ENCODE data around the gene HOTAIR. TPM values are rescaled to one million over a fixed set of nuclear protein-coding genes. Genes with fewer than 3 reads are reported as not detected.

The HOTAIR gene
- total RNA-seq, 1 donor from 2014 or later, result not detected

DNA sequence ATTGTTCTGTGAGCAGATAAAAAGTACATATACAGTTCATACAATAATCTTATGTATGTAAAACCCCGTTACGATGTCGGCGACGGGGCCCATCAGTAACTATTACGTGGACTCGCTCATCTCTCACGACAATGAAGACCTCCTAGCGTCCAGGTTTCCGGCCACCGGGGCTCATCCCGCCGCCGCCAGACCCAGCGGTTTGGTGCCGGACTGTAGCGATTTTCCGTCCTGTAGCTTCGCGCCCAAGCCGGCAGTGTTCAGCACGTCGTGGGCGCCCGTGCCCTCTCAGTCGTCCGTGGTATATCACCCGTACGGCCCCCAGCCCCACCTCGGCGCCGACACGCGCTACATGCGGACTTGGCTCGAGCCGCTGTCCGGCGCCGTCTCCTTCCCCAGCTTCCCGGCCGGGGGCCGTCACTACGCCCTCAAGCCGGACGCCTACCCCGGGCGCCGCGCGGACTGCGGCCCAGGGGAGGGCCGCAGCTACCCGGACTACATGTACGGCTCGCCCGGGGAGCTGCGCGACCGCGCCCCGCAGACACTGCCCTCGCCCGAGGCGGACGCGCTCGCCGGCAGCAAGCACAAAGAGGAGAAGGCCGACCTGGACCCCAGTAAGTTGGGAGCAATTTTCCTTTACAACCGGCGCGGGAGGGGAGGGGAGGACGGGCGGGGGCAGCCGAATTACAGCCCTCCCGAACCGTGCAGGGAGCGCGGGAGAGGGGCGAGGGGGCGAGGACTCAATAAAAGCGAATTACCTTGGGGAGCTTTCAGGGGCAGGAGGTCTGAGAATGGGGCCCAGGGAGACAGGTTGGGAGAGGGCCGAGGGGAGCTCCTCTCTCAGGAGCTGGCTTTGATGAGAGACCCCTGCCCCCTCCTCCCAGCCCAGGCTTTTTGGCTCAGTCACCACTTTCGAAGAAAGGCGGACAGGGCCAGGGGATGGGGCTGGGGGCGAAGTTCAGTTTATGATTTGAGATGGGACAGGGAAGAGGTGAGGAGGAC is 25.7 kb upstream of the HOTAIR start, which contains the start of gene HOXC9:
Gene HOXC9, plus strand, starts transcription at position 46 of the 999 bp plus-strand sequence. Its CDS starts 28 bp downstream, at position 74.
- ATAC-seq (no peak), DNase-seq (ENCODE audit: low spot score) (no peak)

DNA sequence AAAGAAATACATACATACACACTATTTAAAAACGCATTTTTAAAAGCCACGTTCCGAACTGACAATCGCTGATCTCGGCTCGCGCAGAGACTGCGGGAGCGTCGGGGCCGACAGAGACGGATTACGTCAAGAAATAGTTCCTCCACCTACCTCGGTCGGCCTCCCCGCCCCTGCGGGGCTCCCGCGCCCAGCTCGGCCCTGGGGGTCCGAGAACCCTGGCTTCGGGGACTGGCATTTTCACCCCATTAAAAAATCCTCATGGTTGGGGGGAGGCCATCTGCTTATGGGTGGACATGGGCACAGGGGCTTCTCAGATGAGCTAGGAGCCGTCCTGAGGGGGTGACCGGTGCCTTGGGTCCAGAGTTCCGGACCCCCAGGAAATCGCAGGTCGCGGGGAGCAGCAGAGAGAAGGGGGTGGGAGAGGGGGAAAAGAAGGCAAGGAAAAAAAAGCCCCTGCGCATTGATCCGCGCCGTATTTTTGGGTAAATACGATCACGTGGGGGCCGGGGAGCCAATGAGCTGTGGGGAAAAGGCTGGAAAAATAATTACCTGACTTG is 24.9 kb upstream of the HOTAIR start:
- DNase-seq (ENCODE audit: low spot score) (no peak), ATAC-seq (no peak)

DNA sequence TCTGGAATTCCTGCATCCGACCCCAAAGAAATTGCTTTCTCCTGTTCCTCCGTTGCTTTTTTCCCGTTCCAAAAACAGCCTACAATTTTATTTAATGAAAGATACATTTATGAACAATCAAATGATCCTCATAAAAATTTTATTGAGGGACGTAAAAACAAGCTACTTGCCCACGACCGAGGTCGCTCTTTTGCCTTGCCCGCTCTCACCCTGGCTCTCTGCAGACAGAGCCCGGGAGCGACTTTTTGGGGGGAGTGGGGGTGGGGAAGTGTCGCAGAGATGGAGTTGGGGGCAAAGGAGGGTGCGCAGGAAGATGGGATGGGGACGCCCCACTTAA is 24.1 kb upstream of the HOTAIR start:
- no peak for DNase-seq (ENCODE audit: low spot score)
- ATAC-seq, result no peak

DNA sequence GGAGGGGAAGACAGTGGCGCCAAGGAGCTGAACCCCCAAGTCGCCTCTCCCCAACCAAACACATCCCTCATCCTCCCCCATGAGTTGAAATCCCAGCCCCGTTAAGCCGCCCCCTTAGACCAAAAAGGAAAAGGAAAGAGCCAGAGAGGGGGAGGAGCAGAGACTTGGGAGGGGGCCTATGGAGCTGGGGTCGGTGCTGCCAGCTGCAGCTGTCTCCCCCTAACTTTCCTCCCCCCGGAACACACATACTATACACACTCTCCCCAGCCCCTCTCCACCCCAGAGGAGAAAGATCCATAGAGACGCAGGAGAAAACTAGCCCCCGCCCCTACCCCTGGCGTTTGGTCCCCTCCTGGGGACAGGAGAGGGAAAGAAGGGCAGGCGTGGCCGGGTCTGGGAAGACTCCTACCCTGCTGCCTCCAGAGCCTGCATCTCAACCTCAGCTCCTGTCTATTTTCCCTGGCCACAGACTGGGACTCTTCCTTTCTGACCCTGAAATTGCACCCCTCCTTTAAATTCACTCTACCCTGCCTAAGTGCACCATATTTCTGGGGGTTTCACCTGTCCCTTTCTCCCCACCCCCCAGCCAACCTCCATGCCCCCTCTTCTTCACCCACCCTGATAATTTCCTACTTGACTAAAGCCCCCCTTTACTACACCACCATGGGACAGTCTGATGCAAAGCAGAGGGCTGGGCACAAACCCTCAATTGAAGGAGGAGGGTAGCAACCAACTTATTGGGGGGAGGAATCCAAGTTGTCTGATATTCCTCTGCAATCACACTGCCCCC is 23.6 kb upstream of the HOTAIR start:
- DNase-seq (ENCODE audit: low spot score) (no peak), ATAC-seq (no peak)

DNA sequence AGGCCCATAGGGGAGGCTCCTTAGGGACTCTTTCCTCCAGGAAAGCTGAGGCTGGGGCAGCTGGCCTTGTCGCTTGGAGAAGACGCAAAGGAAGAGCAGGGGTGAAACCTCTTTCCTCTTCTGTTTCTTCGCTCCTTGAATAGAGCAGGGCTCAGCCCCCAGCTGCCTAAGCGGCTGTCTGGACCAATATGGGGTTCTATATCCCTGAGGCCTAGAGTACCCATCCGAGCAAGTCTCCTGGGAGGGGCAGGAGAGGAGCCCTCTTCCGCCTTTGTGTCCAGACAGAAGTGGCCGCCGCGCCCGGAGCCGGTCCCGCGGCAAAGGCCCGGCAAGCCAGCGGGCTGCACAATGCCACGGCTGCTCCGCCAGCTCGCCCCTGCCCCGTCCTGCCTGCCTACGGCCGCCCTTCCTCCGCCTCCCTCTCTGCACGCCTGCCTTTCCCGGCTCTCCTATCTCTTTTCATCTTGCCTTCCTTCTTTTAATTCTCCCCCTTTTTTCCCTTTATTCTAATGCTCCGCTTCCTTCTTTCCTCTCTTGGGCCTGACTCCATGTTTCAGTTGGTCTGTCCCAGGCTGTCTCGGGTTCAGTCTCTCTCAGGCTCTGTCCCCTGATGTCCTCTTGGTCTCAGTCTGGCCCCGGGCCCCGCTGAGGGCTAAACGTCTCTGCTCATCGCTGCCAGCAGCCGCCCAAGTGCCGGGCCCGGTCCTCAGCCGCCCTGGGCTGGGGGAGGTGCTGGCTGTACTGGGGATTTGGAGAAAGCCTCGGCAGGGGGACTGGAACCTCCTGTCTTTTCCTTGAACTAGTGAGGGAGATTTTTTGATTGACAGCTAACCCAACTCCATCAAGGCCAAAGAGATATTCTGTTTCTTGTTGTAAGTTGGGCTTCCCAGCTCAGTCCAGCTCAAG is 22.7 kb upstream of the HOTAIR start:
- no peak for DNase-seq (ENCODE audit: low spot score)
- no peak for ATAC-seq

DNA sequence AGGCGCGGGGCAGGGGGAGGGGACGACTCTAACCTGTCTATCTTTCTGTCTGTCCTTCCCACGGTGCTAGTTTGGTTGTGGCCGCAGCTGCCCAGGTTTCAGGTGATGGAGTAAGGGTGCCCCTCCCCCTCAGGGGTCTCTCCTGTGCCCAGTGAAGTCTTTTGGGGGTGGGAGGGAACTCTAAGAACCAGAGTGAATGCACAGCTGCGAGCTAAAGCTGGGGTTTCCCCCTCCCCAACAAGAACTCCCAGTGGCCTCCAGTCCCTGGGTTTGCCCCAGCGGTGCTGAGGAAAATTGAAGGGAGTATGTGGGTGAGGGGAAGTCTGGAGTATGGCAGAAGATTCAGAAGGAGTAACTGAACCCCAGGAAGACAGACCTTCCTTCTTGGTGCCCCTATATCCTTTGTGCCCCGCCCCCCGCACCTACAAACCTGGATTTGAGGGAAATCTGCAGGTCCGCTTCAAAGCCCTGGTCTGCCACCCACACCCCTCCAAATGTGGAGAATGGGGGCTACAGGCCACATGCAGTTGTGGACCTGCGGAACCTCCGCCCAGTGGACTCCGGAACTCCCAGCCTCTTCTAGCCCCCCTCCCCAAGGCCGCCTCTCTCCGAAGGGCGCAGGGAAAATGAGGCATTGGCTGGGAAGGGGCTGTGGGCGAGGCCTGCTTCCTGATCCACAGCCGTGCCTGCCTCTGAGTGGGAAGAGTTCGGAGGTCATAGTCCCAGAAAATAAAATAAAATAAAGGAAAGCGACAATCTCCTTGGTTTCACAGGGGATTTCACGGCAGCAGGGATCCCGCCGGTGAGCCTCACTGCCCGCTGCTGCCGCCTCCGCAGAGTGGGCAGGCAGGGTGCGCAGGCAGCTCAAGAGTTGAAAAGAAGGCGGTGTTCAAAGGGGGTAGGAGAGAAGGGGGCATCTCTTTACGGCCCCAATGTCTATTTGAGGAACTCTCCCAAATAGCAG is 21.8 kb upstream of the HOTAIR start:
- peak; percentile 9 for ATAC-seq
- no peak for DNase-seq (ENCODE audit: low spot score)

DNA sequence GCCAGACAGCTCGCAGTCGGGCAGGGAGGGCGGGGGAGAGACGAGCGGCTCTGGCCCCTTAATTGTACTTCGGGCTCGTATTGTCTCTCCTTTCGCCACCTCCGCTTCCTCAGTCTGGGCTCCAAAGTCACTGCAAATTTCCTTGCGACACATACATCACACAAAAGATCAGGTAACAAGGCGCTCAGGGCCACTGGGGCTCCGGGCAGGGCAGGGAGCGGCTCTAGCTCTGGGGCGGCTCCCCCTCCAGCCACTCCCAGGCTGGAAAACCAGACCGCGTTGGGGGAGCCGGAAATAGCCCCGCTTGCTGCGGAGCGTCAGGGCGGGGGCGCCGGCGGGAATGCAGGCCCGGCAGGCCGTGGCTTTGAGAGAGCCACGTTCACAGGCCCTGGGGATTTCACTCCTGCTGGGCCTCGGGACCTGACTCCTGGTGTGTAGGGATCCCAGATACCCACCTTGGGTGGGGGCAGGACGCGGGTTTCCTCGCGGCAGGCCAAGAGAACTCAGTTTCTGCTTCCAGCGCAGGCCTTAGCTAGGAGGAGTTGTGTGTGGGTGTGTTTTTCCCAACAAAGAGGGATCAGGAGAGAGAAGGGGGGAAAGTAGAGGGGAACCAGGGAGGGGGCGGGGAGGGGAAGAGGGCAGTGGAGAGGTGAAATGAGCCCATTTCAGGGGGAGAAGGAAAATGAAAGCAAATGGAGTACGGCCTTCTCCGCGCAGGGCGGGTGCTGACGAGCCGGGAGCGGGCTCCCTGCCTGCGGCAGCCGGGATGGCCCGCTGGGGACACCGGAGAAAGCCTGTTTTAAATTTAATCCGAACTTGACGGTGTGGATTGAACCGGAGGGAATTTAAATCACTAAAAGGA is 20.9 kb upstream of the HOTAIR start:
- no peak for DNase-seq (ENCODE audit: low spot score)
- peak; percentile 69 for ATAC-seq

DNA sequence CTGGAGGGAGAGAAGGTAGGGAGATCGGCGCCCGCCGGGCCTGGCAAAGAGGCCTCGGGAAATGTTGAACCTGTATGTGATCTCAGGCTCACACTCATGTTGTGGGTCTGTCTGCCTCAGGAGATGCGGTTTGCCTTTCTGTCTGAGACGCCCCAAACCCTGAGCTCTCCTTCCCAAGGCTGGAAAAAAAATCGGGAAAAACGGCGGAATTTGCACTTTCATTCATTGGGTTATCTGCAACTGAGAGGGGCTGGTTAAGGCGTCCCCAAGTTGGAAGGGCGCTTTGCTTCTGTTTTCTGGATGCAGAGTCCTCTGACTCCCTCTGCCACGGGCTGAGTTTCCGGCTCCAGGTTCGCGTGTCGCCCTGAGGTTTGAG is 20.2 kb upstream of the HOTAIR start:
- ATAC-seq, result peak; percentile 30
- DNase-seq (ENCODE audit: low spot score), result no peak

DNA sequence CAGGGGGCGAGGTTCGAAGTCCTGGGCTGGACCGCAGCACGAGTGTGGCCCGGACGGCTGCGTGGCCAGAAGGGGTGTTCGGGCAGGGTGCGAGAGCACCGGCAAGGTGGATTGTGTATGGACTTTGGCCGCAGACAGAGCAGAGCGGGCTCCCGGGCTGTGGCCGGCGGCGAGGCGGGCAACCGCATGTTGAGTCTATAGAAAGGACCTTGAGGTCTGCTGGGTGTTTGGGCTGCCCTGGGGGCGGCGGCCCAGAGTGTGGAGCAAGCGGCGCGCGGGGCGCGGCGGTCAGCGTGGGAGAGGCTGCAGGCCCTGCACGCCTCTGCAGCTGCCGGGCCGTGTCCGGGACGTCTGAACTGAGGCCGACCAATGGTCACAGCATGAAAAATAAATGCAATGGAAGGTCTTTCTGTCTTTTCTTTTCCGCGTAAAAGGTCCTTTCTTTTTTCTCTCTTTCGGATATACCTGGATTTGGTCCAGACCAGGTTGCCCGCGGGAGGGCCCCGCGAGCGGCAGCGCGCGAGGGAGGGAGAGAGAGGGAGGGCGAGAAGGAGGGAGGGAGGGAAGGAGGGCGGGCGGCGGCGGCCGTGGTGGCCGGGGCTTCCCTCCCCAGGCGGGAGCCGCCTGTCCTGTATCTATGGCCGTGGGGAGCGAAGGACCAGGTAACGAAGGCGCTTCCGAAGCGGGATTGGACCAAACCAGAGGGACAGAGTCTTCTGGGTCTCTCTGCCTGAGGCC is 19.7 kb upstream of the HOTAIR start:
- ATAC-seq, result peak; percentile 14
- DNase-seq (ENCODE audit: low spot score), result no peak

DNA sequence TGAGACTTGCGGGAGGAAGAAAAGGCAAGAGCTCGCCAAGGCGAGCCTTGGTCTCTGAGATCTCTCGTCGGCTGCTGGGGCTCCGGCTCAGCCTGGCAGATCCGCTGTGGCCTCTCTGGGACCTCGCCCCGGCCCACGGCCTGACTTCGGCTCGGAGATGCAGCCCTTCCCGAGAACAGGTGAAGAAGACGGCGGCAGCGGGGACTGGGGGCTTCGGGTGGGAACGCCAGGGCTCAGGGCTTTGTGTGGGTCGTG is 19.2 kb upstream of the HOTAIR start:
- DNase-seq (ENCODE audit: low spot score) (no peak), ATAC-seq (no peak)

DNA sequence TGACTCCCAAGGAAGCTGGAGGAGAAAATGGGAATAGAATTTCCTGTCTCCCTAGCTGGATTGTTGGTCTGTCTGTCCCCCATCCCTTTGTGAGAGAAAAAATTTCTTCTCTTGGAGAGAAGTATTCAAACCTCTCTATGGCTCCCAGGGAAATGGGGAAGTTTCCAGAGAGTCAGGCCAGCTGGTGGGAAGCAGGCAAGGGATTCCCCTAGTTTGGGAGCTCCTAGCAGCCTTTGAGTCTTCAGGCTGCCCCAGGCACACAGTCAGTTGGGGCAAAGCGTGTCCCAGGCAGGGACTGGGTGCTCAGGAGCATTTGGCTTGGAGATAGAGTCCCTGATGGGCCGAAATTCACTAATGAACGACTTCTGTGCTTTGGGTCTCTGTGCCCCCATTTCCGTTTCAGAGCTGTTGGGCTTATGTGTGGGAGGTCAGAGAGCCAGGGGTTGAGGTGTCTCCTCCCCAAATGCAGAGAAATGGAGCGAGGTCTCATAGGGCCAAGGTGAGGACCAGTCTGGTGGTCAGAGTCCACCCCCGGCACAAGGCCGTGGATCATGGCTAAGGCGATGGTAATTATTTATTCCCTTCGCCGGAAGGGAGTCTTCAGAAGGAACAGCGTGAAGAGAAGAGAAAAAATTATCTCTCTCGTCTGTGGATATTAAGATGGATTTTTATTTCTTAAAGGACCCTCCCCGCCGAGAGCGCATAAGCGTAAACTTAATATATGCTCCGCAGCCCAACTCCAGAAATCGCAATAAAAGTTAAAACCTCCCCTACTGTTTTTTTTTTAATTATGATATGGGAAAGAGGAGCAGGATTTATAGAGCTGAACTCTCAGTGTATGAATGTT is 18.6 kb upstream of the HOTAIR start:
- no peak for ATAC-seq
- no peak for DNase-seq (ENCODE audit: low spot score)

DNA sequence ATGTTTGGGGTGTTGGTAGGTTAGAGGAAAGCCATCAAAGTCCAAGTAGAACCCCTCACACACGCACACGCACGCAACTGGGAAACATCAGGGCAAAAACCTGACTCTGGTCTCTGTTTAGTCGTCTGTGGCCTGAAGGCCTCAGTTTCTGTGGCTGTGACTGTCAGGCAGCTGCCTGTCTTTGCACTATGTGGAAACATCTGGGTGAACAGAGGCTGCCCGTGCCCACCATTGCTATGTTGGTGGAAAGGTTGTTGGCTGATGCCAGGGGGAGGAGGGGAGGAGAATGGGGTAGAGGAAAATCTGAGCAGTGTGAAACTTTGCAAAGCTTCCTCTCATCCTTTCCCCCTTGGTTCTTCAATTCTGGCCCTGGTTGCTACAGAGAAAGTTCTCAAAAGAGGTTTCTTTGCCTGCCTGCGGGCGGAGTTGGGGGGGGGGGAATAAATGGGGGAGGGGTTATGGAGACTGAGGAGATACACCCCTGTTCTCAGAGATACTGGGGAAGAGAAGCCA is 17.7 kb upstream of the HOTAIR start:
- no peak for DNase-seq (ENCODE audit: low spot score)
- ATAC-seq, result no peak

DNA sequence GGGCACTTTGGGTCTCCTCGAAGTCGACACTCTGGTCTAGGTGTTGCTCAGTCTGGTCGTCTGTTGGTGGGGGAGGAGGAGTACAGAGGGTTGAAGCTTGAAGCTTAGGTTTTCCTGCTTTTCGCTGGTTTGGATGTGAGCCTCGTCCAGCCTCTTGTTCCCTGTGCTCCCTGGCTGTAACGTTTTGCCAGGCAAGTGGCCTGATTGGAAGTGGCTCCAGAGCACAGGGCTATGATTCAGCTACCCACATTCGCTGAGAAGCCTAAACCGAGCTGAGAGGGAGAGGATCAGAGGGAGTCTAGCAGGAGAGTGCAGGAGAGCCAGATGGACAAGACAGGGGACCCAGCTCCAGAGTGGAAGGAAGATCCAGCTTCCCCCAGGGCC is 16.3 kb upstream of the HOTAIR start:
- ATAC-seq (no peak), DNase-seq (ENCODE audit: low spot score) (no peak)

DNA sequence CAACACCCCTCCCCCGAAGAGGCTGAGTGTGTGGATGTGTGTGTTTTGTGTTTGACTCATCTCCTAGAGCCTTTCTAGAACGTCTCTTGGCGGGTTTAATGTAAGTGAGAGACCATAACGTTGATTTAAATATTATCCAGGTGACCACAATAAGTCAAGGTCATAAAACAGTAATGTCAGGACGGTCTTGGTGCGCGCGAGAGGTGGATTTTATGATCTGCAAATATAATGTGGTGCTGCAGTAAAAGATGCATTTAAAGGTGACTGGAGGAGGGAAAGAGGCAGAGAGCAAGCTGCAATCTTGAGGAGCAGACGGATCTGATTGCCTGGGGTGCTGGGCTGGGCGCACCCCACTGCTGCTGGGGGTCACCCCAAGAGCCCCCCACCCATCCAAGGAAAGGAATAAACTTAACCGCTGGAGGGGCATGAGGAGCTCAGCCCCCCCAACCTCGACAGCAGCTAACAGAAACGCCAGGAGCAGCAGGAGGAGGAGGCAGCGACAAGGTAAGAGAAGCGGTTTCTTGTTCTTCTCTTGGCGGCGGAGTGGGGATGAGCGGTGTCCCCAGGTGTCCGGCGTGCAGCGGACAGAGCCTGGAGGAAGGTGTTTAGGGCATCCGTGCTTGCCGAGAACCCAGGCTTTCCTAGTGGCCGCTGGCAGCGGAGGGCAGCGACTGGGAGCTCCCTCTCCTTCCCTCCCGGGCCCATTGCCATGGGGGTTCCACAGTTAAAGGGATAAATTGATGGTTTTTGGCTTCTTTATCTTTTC is 15.7 kb upstream of the HOTAIR start:
- DNase-seq (ENCODE audit: low spot score), result no peak
- ATAC-seq, result no peak

DNA sequence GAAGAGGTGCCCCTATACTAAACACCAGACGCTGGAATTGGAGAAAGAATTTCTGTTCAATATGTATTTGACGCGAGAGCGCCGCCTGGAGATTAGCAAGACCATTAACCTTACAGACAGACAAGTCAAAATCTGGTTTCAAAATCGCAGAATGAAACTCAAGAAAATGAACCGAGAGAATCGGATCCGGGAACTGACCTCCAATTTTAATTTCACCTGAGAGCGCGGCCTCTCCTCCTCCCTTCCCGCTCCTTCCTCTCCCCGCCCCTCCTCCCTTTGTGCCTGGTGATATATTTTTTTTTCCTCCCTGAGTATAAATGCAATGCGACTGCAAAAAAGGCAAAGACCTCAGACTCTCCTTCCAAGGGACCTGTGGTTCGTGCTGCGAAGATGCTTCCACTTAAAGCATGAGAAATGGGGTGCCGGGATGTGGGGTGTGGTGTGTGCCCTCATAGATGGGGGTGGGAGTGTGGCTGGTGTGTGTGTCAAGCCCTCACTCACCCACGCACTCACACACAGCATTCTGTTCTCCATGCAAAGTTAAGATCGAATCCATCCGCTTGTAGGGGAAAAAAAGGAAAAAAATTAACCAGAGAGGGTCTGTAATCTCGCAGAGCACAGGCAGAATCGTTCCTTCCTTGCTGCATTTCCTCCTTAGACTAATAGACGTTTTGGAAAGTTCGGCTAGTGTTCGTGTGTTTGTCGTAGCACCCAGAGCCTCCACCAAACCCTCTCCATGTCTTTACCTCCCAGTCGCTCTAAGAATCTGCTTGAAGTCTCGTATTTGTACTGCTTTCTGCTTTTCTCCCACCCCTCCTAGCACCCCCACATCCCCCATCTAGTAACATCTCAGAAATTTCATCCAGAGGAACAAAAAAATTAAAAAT is 14.7 kb upstream of the HOTAIR start:
- ATAC-seq (peak; percentile 39), DNase-seq (ENCODE audit: low spot score) (no peak)
